ENCODE measurements around the gene TRAPPC10.
"Not testable (repeated sequence)": the region's sequence is repeated elsewhere in the genome, so short reads cannot be mapped to it uniquely, and the experiment has no call there.

The TRAPPC10 gene

GRCh38 chr21:44089001-44089911, 77.1 kb downstream of the TRAPPC10 start:
- no peak for DNase-seq (ENCODE audit: low read depth)

GRCh38 chr21:44090325-44090724, 78.2 kb downstream of the TRAPPC10 start:
- DNase-seq (ENCODE audit: low read depth): no peak

GRCh38 chr21:44092211-44092610, 80.1 kb downstream of the TRAPPC10 start:
- DNase-seq (ENCODE audit: low read depth): no peak

- no peak for DNase-seq (ENCODE audit: low read depth)
These were observed 81.7 kb downstream of the TRAPPC10 start for GRCh38 chr21:44093761-44094160.

GRCh38 chr21:44094832-44095231, 82.7 kb downstream of the TRAPPC10 start:
- DNase-seq (ENCODE audit: low read depth): no peak

GRCh38 chr21:44098507-44098906, 86.4 kb downstream of the TRAPPC10 start:
- not testable (repeated sequence) for DNase-seq (ENCODE audit: low read depth)

GRCh38 chr21:44098964-44099363, 86.9 kb downstream of the TRAPPC10 start:
- DNase-seq (ENCODE audit: low read depth): not testable (repeated sequence)

GRCh38 chr21:44107026-44107501, 95.0 kb downstream of the TRAPPC10 start, which contains the start of gene PWP2:
TSS of gene PWP2 (plus strand) at chr21:44107399. CDS start at chr21:44107417, 18 bp downstream.
- DNase-seq (ENCODE audit: low read depth): not testable (repeated sequence)

GRCh38 chr21:44107589-44107988, 95.5 kb downstream of the TRAPPC10 start:
- not testable (repeated sequence) for DNase-seq (ENCODE audit: low read depth)

GRCh38 chr21:44113702-44114371, 101.7 kb downstream of the TRAPPC10 start:
- DNase-seq (ENCODE audit: low read depth): not testable (repeated sequence)

- DNase-seq (ENCODE audit: low read depth): not testable (repeated sequence)
These were observed 110.0 kb downstream of the TRAPPC10 start for GRCh38 chr21:44122131-44122530.

- DNase-seq (ENCODE audit: low read depth): not testable (repeated sequence)
These were observed 115.7 kb downstream of the TRAPPC10 start for GRCh38 chr21:44127827-44128226.

GRCh38 chr21:44133715-44134057, 121.6 kb downstream of the TRAPPC10 start:
- not testable (repeated sequence) for DNase-seq (ENCODE audit: low read depth)

- DNase-seq (ENCODE audit: low read depth): not testable (repeated sequence)
These were observed 122.6 kb downstream of the TRAPPC10 start for GRCh38 chr21:44134732-44135131.

GRCh38 chr21:44138039-44138438, 125.9 kb downstream of the TRAPPC10 start:
- not testable (repeated sequence) for DNase-seq (ENCODE audit: low read depth)

- DNase-seq (ENCODE audit: low read depth): not testable (repeated sequence)
These were observed 127.9 kb downstream of the TRAPPC10 start for GRCh38 chr21:44139787-44140551.

- DNase-seq (ENCODE audit: low read depth): not testable (repeated sequence)
These were observed 128.4 kb downstream of the TRAPPC10 start for GRCh38 chr21:44140552-44140932.

- not testable (repeated sequence) for DNase-seq (ENCODE audit: low read depth)
These were observed 130.4 kb downstream of the TRAPPC10 start for GRCh38 chr21:44142470-44142869.

- DNase-seq (ENCODE audit: low read depth): not testable (repeated sequence)
These were observed 131.3 kb downstream of the TRAPPC10 start for GRCh38 chr21:44143380-44143779.

- not testable (repeated sequence) for DNase-seq (ENCODE audit: low read depth)
These were observed 131.9 kb downstream of the TRAPPC10 start for GRCh38 chr21:44143996-44144395.

- not testable (repeated sequence) for DNase-seq (ENCODE audit: low read depth)
These were observed 132.9 kb downstream of the TRAPPC10 start for GRCh38 chr21:44144784-44145602.
